Breast epithelium (tissue), 3 donors: Measurements from ENCODE around the gene KRT85.

Source experiments
- CTCF ChIP-seq, 3 donors: fragments of 450-650 bp; IDR thresholded peaks; one replicate each; pipeline ENCODE4 v1.5.1; 2016 to 2017; ENCODE audit warnings: antibody characterized with exemption in 3 of 3, mild to moderate bottlenecking in 3 of 3, moderate library complexity in 3 of 3
- POLR2A ChIP-seq: fragments of 450-650 bp; IDR thresholded peaks from one replicate; pipeline ENCODE4 v1.6.1; 2016; ENCODE audit warnings: antibody characterized with exemption, mild to moderate bottlenecking, moderate library complexity
- POLR2AphosphoS5 ChIP-seq, 3 donors: sonication (generic); formaldehyde crosslinking; IDR thresholded peaks; one replicate each; pipeline ENCODE4 v1.6.1; 2017; ENCODE audit warnings: antibody characterized with exemption in 3 of 3

GRCh38 chr12:52347016-52347415 lies 20.3 kb downstream of the KRT85 start:
- no peak for TF ChIP-seq POLR2AphosphoS5 (IDR thresholded peaks at IDR 0.05)
- no peak for TF ChIP-seq CTCF (IDR thresholded peaks at IDR 0.05)
- TF ChIP-seq POLR2A: no peak
